SK-N-SH (cell line): ENCODE results near the gene MAMDC2.

Experiments used
- CTCF ChIP-seq: fragments of 200-600 bp; sonication (generic); IDR thresholded peaks from 2 replicates; pipeline ENCODE4 v1.6.1; 2017; ENCODE audit warnings: antibody characterized with exemption, mild to moderate bottlenecking, moderate library complexity
- EP300 ChIP-seq, 2 experiments: IDR thresholded peaks; 2 replicates each; pipeline versions ENCODE4 v1.4.0 to v1.6.1; 2012; ENCODE audit warnings: borderline replicate concordance in 1 of 2, low read depth in 1 of 2, low read length in 1 of 2
- FOXJ3 ChIP-seq: sonication (generic); formaldehyde crosslinking; IDR thresholded peaks from 2 replicates; pipeline ENCODE4 v1.5.1; 2020; ENCODE audit warnings: mild to moderate bottlenecking, missing genetic modification reagents
- JUND ChIP-seq: IDR thresholded peaks from 2 replicates; pipeline ENCODE4 v1.4.0; 2012
- NFIC ChIP-seq: IDR thresholded peaks from 2 replicates; pipeline ENCODE4 v1.4.0; 2012; ENCODE audit warnings: borderline replicate concordance
- POLR2AphosphoS5 ChIP-seq: IDR thresholded peaks from 2 replicates; pipeline ENCODE4 v1.6.1; 2012; ENCODE audit warnings: low read depth, low read length
- RAD21 ChIP-seq: IDR thresholded peaks from 2 replicates; pipeline ENCODE4 v1.6.1; 2012; ENCODE audit warnings: mild to moderate bottlenecking, low read length
- REST ChIP-seq: IDR thresholded peaks from 2 replicates; pipeline ENCODE4 v1.6.1; 2012; ENCODE audit warnings: mild to moderate bottlenecking, low read depth, low read length, moderate library complexity
- RXRA ChIP-seq: IDR thresholded peaks from 2 replicates; pipeline ENCODE4 v1.4.0; 2012; ENCODE audit warnings: low read depth, mild to moderate bottlenecking, borderline replicate concordance
- SIN3A ChIP-seq: IDR thresholded peaks from 2 replicates; pipeline ENCODE4 v1.6.1; 2012; ENCODE audit warnings: low read depth, mild to moderate bottlenecking, low read length, moderate library complexity, borderline replicate concordance
- SMC3 ChIP-seq: IDR thresholded peaks from 2 replicates; pipeline ENCODE4 v1.6.1; 2012; ENCODE audit warnings: low read depth, low read length, improper control_type of control experiment
- USF2 ChIP-seq: fragments of 150-350 bp; IDR thresholded peaks from 2 replicates; pipeline ENCODE4 v1.6.1; 2017; ENCODE audit warnings: antibody characterized with exemption, low read length, low read depth, borderline replicate concordance
- TF ChIP-seq, protein P1 (sequence below): IDR thresholded peaks from 2 replicates; pipeline ENCODE4 v1.4.0; 2012; ENCODE audit warnings: low read depth
- TF ChIP-seq, protein P2 (sequence below): IDR thresholded peaks from 2 replicates; pipeline ENCODE4; 2012

DNA sequence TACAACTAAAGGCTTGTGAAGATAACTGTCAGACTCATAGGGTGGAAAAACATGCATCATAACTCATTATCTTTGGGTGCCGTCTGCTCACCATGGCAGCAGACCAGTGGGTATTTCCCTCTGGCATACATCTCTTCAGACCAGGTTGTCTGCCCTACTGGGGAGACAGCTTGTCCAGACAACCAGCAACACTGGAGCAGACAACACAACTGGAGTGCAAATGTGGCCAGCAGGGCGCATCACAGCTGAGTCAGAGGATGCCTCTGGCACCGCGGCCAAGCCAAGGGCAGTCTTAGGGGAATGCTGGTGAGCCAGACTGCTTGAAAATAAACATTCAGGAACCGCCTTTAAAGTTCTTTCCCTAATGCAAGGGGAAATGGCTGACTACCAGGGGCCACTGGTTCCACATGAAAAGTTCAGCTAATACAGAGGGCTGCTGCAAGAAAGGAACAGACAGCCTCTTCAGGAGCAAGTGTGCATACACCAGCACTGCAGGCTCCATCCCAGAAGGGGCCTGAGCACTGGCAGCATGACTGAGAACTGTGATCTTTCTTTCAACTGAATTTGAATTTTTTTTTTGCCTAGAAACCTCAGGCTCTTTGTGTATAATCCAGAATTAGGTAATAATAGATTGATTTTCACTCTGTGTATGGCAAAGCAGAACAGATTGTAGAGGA lies 77.3 kb downstream of the MAMDC2 start:
- TF ChIP-seq USF2 (no peak), REST (no peak), CTCF (peak; percentile 56), SMC3 (peak; percentile 41), FOXJ3 (no peak), POLR2AphosphoS5 (peak; percentile 19; the same call in 1 of the 2 replicates), RAD21 (peak; percentile 43), SIN3A (peak; percentile 27; the same call in 1 of the 2 replicates), NFIC (peak; percentile 82), RXRA (peak; percentile 76), EP300 (IDR thresholded peaks at IDR 0.05; ENCODE audit: borderline replicate concordance in 1 of 2, low read depth in 1 of 2, low read length in 1 of 2) (peak in 1 of 2 experiments; percentile 80; a peak in 1 of 4 replicates), JUND (peak; percentile 69)
- TF ChIP-seq, protein P1, sequence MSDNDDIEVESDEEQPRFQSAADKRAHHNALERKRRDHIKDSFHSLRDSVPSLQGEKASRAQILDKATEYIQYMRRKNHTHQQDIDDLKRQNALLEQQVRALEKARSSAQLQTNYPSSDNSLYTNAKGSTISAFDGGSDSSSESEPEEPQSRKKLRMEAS: peak; percentile 54; the same call in 1 of the 2 replicates
- TF ChIP-seq, protein P2, sequence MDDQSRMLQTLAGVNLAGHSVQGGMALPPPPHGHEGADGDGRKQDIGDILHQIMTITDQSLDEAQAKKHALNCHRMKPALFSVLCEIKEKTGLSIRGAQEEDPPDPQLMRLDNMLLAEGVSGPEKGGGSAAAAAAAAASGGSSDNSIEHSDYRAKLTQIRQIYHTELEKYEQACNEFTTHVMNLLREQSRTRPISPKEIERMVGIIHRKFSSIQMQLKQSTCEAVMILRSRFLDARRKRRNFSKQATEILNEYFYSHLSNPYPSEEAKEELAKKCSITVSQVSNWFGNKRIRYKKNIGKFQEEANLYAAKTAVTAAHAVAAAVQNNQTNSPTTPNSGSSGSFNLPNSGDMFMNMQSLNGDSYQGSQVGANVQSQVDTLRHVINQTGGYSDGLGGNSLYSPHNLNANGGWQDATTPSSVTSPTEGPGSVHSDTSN: peak; percentile 74
